ENCODE results near the gene MMD2.

Gene MMD2

GRCh38 chr7:4957847-4958476 lies 1.0 kb downstream of the MMD2 start:
- DNase-seq (ENCODE audit: low read depth) = no peak

GRCh38 chr7:4951903-4952636 lies 6.9 kb downstream of the MMD2 start:
- DNase-seq (ENCODE audit: low read depth) = no peak

GRCh38 chr7:4951304-4951703 lies 7.7 kb downstream of the MMD2 start:
- DNase-seq (ENCODE audit: low read depth) = no peak

GRCh38 chr7:4948402-4948801 lies 10.6 kb downstream of the MMD2 start:
- DNase-seq (ENCODE audit: low read depth) = no peak

- no peak for DNase-seq (ENCODE audit: low read depth)
Measured at GRCh38 chr7:4945949-4946348, 13.0 kb downstream of the MMD2 start.

GRCh38 chr7:4944939-4945338 lies 14.0 kb downstream of the MMD2 start:
- no peak for DNase-seq (ENCODE audit: low read depth)

- DNase-seq (ENCODE audit: low read depth) = no peak
Measured at GRCh38 chr7:4943297-4943696, 15.7 kb downstream of the MMD2 start.

GRCh38 chr7:4939971-4940728 lies 18.8 kb downstream of the MMD2 start:
- no peak for DNase-seq (ENCODE audit: low read depth)

- DNase-seq (ENCODE audit: low read depth) = no peak
Measured at GRCh38 chr7:4937411-4937810, 21.6 kb downstream of the MMD2 start.

GRCh38 chr7:4934419-4935025 lies 24.5 kb downstream of the MMD2 start:
- no peak for DNase-seq (ENCODE audit: low read depth)

GRCh38 chr7:4931943-4932342 lies 27.0 kb downstream of the MMD2 start:
- no peak for DNase-seq (ENCODE audit: low read depth)

- no peak for DNase-seq (ENCODE audit: low read depth)
Measured at GRCh38 chr7:4929005-4929404, 30.0 kb downstream of the MMD2 start.

GRCh38 chr7:4928445-4928844 lies 30.5 kb downstream of the MMD2 start:
- DNase-seq (ENCODE audit: low read depth) = no peak

- no peak for DNase-seq (ENCODE audit: low read depth)
Measured at GRCh38 chr7:4919969-4920766, 38.8 kb downstream of the MMD2 start.

GRCh38 chr7:4916113-4916512 lies 42.9 kb downstream of the MMD2 start:
- no peak for DNase-seq (ENCODE audit: low read depth)

- DNase-seq (ENCODE audit: low read depth) = no peak
Measured at GRCh38 chr7:4911111-4911828, 47.7 kb downstream of the MMD2 start.

- DNase-seq (ENCODE audit: low read depth) = no peak
Measured at GRCh38 chr7:4906682-4907081, 52.3 kb downstream of the MMD2 start.

- no peak for DNase-seq (ENCODE audit: low read depth)
Measured at GRCh38 chr7:4905171-4905570, 53.8 kb downstream of the MMD2 start.

GRCh38 chr7:4904346-4904745 lies 54.6 kb downstream of the MMD2 start:
- DNase-seq (ENCODE audit: low read depth) = no peak

- no peak for DNase-seq (ENCODE audit: low read depth)
Measured at GRCh38 chr7:4895766-4896165, 63.2 kb downstream of the MMD2 start.

- no peak for DNase-seq (ENCODE audit: low read depth)
Measured at GRCh38 chr7:4894482-4894881, 64.5 kb downstream of the MMD2 start.

Measured in GM04503 (cell line).